ENCODE data around the gene TEN1.

DNA sequence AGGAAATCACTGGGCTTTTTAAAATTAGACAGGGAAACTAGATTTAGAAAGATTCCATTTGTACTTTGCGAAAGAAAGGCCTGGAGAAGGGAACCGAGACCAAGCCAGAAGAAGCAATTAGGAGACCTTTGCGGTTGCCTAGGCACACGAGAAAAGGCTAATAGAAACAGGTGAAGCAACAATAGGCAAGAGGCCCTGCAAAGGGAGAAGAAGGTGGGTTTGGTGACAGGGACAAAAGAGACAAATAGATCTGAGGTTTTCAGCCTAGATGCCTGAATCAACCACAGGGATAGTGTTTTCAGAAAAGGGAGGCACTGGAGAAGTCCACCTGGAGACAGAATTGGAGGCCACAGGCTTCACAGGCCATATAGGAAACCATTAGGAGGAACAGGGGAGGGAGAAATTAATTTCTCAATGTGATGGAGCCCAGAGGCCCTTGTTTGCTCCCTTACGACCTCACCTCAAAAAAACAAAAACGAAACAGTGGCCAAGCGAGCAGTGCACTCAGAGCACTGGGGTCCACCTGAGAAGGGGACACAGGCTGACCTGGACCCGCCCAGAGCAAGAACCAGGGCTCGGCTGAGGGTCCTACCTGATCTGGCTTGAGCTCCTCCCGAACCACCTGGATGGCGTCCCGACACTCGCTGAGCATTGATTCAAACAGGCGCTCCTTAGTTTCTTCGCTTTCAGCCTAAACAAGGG lies 70.9 kb downstream of the TEN1 start:
- TF ChIP-seq EZH2phosphoT487 (IDR thresholded peaks at IDR 0.05; ENCODE audit: low read depth), result no peak
- TF ChIP-seq, protein P1, sequence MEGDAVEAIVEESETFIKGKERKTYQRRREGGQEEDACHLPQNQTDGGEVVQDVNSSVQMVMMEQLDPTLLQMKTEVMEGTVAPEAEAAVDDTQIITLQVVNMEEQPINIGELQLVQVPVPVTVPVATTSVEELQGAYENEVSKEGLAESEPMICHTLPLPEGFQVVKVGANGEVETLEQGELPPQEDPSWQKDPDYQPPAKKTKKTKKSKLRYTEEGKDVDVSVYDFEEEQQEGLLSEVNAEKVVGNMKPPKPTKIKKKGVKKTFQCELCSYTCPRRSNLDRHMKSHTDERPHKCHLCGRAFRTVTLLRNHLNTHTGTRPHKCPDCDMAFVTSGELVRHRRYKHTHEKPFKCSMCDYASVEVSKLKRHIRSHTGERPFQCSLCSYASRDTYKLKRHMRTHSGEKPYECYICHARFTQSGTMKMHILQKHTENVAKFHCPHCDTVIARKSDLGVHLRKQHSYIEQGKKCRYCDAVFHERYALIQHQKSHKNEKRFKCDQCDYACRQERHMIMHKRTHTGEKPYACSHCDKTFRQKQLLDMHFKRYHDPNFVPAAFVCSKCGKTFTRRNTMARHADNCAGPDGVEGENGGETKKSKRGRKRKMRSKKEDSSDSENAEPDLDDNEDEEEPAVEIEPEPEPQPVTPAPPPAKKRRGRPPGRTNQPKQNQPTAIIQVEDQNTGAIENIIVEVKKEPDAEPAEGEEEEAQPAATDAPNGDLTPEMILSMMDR (IDR thresholded peaks at IDR 0.05; ENCODE audit: low read depth, low read length), result no peak
